ENCODE measurements around the gene TMC6.

The TMC6 gene

GRCh38 chr17:78134899-78135385, 6.4 kb upstream of the TMC6 start:
- DNase-seq: peak; percentile 7

- DNase-seq: peak; percentile 68
Observed at GRCh38 chr17:78133971-78134898, 5.7 kb upstream of the TMC6 start.

GRCh38 chr17:78133179-78133951, 4.8 kb upstream of the TMC6 start:
- no peak for DNase-seq

- DNase-seq: no peak
Observed at GRCh38 chr17:78132767-78133178, 4.2 kb upstream of the TMC6 start.

- DNase-seq: no peak
Observed at GRCh38 chr17:78132084-78132676, 3.6 kb upstream of the TMC6 start.

GRCh38 chr17:78131172-78132083, 2.9 kb upstream of the TMC6 start:
- DNase-seq: no peak

GRCh38 chr17:78130437-78131101, 2.0 kb upstream of the TMC6 start, which contains the start of gene TMC8:
TMC8 (plus strand) TSS chr17:78130771; CDS start chr17:78131589, 818 bp downstream.
- DNase-seq: peak; percentile 58

GRCh38 chr17:78130090-78130436, 1.5 kb upstream of the TMC6 start:
- DNase-seq: no peak

- no peak for DNase-seq
Observed at GRCh38 chr17:78129351-78130089, 965 bp upstream of the TMC6 start.

- DNase-seq: no peak
Observed at GRCh38 chr17:78127888-78128550, 536 bp downstream of the TMC6 start.

- peak; percentile 48 for DNase-seq
Observed at GRCh38 chr17:78127239-78127887, 1.2 kb downstream of the TMC6 start.

GRCh38 chr17:78126895-78127238, 1.7 kb downstream of the TMC6 start:
- DNase-seq: no peak

- no peak for DNase-seq
Observed at GRCh38 chr17:78125976-78126894, 2.3 kb downstream of the TMC6 start.

GRCh38 chr17:78125138-78125913, 3.2 kb downstream of the TMC6 start:
- DNase-seq: no peak

- DNase-seq: no peak
Observed at GRCh38 chr17:78124836-78125137, 3.8 kb downstream of the TMC6 start.

GRCh38 chr17:78124081-78124835, 4.3 kb downstream of the TMC6 start:
- no peak for DNase-seq

- no peak for DNase-seq
Observed at GRCh38 chr17:78123258-78123929, 5.2 kb downstream of the TMC6 start.

All from activated CD4-positive, alpha-beta T cell treated with anti-CD3 and anti-CD28 coated beads for 1 hour (primary cell).